GM23338 (cell line): ENCODE measurements around the gene RFFL. TPM values are rescaled to one million over a fixed set of nuclear protein-coding genes. Genes with fewer than 3 reads are reported as not detected.

Source experiments
- ATAC-seq: fragments of 200-7000 bp; cut with Tn5 transposase; 3 replicates; pipeline ENCODE4 v1.9.1; 2020
- DNase-seq: peaks from one replicate; pipeline ENCODE4 v3.0.0-alpha.2; 2015; ENCODE audit warnings: low spot score
- H2AFZ ChIP-seq: fragments of 200-600 bp; sonication (generic); 2 replicates; pipeline ENCODE4 v1.8.0; 2016; ENCODE audit warnings: antibody characterized with exemption, mild to moderate bottlenecking, moderate library complexity
- H3F3A ChIP-seq: fragments of 200-600 bp; sonication (generic); replicated peaks from 2 replicates; pipeline ENCODE4 v1.8.0; 2017; ENCODE audit warnings: antibody characterized with exemption, mixed run types, low read depth
- H3K27ac ChIP-seq: fragments of 200-600 bp; sonication (generic); 2 replicates; pipeline ENCODE4 v1.6.1; 2016; ENCODE audit warnings: low read depth
- H3K27me3 ChIP-seq: fragments of 200-600 bp; sonication (generic); 2 replicates; pipeline ENCODE4 v1.8.0; 2016; ENCODE audit warnings: mild to moderate bottlenecking, mixed run types, moderate library complexity; ENCODE audit not compliant: insufficient read depth
- H3K36me3 ChIP-seq: fragments of 200-600 bp; sonication (generic); 2 replicates; pipeline ENCODE4 v1.8.0; 2016; ENCODE audit warnings: mild to moderate bottlenecking; ENCODE audit not compliant: insufficient read depth
- H3K4me1 ChIP-seq: fragments of 200-600 bp; sonication (generic); 2 replicates; pipeline ENCODE4 v1.8.0; 2016; ENCODE audit warnings: mild to moderate bottlenecking, moderate library complexity; ENCODE audit not compliant: insufficient read depth
- H3K4me2 ChIP-seq: fragments of 200-600 bp; sonication (generic); 2 replicates; pipeline ENCODE4 v1.7.1; 2017; ENCODE audit warnings: mixed run types
- H3K4me3 ChIP-seq: fragments of 200-600 bp; sonication (generic); 2 replicates; pipeline ENCODE4 v1.6.1; 2016; ENCODE audit warnings: mixed run types
- H3K79me2 ChIP-seq: fragments of 200-600 bp; sonication (generic); replicated peaks from 2 replicates; pipeline ENCODE4 v1.8.0; 2017; ENCODE audit warnings: mild to moderate bottlenecking; ENCODE audit not compliant: insufficient read depth
- H3K9me2 ChIP-seq: fragments of 200-600 bp; sonication (generic); 2 replicates; pipeline ENCODE4 v1.8.0; 2017; ENCODE audit not compliant: insufficient read depth
- H4K20me1 ChIP-seq: fragments of 200-600 bp; sonication (generic); replicated peaks from 2 replicates; pipeline ENCODE4 v1.8.0; 2017; ENCODE audit warnings: mild to moderate bottlenecking; ENCODE audit not compliant: insufficient read depth
- H3K27ac Mint-ChIP-seq: 2 replicates; pipeline ENCODE4 v1.8.0; 2020; ENCODE audit warnings: inconsistent platforms, mild to moderate bottlenecking, moderate library complexity, mixed read lengths
- H3K27me3 Mint-ChIP-seq: 3 replicates; pipeline ENCODE4 v1.8.0; 2022; ENCODE audit warnings: low read depth, mild to moderate bottlenecking, moderate library complexity, mixed read lengths, inconsistent platforms; ENCODE audit not compliant: insufficient read depth, poor library complexity
- H3K36me3 Mint-ChIP-seq: 3 replicates; pipeline ENCODE4 v1.8.0; 2021; ENCODE audit warnings: low read depth, mild to moderate bottlenecking, inconsistent platforms, moderate library complexity, mixed read lengths
- H3K4me1 Mint-ChIP-seq: 3 replicates; pipeline ENCODE4 v1.8.0; 2020; ENCODE audit warnings: mild to moderate bottlenecking, inconsistent platforms, mixed read lengths
- H3K4me3 Mint-ChIP-seq: 3 replicates; pipeline ENCODE4 v1.8.0; 2021; ENCODE audit warnings: moderate library complexity, mild to moderate bottlenecking, inconsistent platforms, mixed read lengths
- H3K9me3 Mint-ChIP-seq: 3 replicates; pipeline ENCODE4 v1.8.0; 2020; ENCODE audit warnings: moderate library complexity, mild to moderate bottlenecking, inconsistent platforms, mixed read lengths
- CREB1 ChIP-seq: fragments of 250-450 bp; sonication (Bioruptor Pico); IDR thresholded peaks from 2 replicates; pipeline ENCODE4 v1.5.0; 2020; ENCODE audit warnings: low read depth, mild to moderate bottlenecking, moderate library complexity
- ETS1 ChIP-seq: IDR thresholded peaks from 2 replicates; pipeline ENCODE4 v1.6.1; 2016; ENCODE audit warnings: antibody characterized with exemption
- EZH2 ChIP-seq: fragments of 200-600 bp; sonication (generic); IDR thresholded peaks from one replicate; pipeline ENCODE4 v1.8.0; 2017; ENCODE audit warnings: antibody characterized with exemption, mild to moderate bottlenecking, low read depth; ENCODE audit not compliant: unreplicated experiment
- EZH2phosphoT487 ChIP-seq: fragments of 200-600 bp; sonication (generic); IDR thresholded peaks from one replicate; pipeline ENCODE4 v1.8.1; 2018; ENCODE audit warnings: antibody characterized with exemption; ENCODE audit not compliant: unreplicated experiment
- JUNB ChIP-seq: IDR thresholded peaks from one replicate; pipeline ENCODE4 v1.6.1; 2016; ENCODE audit warnings: antibody characterized with exemption; ENCODE audit not compliant: unreplicated experiment
- NANOG ChIP-seq: IDR thresholded peaks from 2 replicates; pipeline ENCODE4 v1.6.1; 2016; ENCODE audit warnings: antibody characterized with exemption, borderline replicate concordance
- POLR2AphosphoS5 ChIP-seq: IDR thresholded peaks from 2 replicates; pipeline ENCODE4 v1.6.1; 2016; ENCODE audit warnings: antibody characterized with exemption, low read depth
- REST ChIP-seq: IDR thresholded peaks from one replicate; pipeline ENCODE4 v1.6.1; 2018; ENCODE audit warnings: antibody characterized with exemption; ENCODE audit not compliant: unreplicated experiment
- STAT1 ChIP-seq: IDR thresholded peaks from one replicate; pipeline ENCODE4 v1.6.1; 2016; ENCODE audit warnings: antibody characterized with exemption; ENCODE audit not compliant: unreplicated experiment
- ZNF114 ChIP-seq: fragments of 250-450 bp; sonication (Bioruptor Pico); IDR thresholded peaks from 2 replicates; pipeline ENCODE4 v1.5.0; 2020; ENCODE audit warnings: mild to moderate bottlenecking, moderate library complexity
- ZNF331 ChIP-seq: fragments of 250-450 bp; sonication (Bioruptor Pico); IDR thresholded peaks from 2 replicates; pipeline ENCODE4 v1.5.0; 2020; ENCODE audit warnings: low read depth, mild to moderate bottlenecking, moderate library complexity
- polyA plus RNA-seq: library from polyadenylated mRNA; unstranded; fragments of >200 nt; fragmentation: Nextera tagmentation; extraction: Ambion mirVana; gene quantifications from 2 replicates; pipeline ENCODE4 v1.2.1, GENCODE V29; 2016
- total RNA-seq: library from RNA; depleted of rRNA; stranded (reverse); fragments of >200 nt; shearing (Covaris generic); gene quantifications from 2 replicates; pipeline ENCODE4 v1.2.3, GENCODE V29; 2014
- TF ChIP-seq, protein P1 (sequence below): fragments of 250-450 bp; sonication (Bioruptor Pico); IDR thresholded peaks from 2 replicates; pipeline ENCODE4 v1.5.0; 2020; ENCODE audit warnings: mild to moderate bottlenecking, moderate library complexity
- TF ChIP-seq, protein P2 (sequence below), 2 experiments: fragments of 200-600 bp in 1 of 2; sonication (generic) in 1 of 2; conservative IDR thresholded peaks; 2 replicates each; pipeline versions ENCODE4 v1.5.1 to v1.6.1; 2016 to 2017; ENCODE audit warnings: antibody characterized with exemption in 2 of 2, low read depth in 2 of 2, mild to moderate bottlenecking in 2 of 2, moderate library complexity in 1 of 2

The RFFL gene
- total and polyA plus RNA-seq, 2 experiments from 2014 or later = 4.1 to 22.2 TPM

DNA sequence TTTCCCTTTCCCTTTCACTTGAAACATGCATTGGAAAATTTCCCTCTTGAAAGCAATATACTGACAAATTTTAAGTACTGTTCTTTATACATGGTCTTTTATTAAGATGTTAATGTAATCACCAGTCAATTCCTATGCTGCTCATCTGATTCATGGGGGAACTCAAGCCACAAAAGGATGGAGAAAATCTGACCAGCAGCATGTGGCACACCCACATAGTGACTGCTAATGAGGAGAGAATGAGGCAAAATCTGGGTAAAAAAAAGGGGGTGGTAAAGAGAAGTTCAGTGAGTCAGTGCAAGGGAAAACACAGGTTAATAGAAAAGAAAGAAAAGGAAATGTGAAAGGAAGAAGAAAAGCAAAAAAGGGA lies 11.3 kb downstream of the RFFL start:
- TF ChIP-seq EZH2 (no peak), ZNF331 (no peak), JUNB (no peak), POLR2AphosphoS5 (no peak), STAT1 (no peak), REST (no peak), CREB1 (no peak), ETS1 (no peak), ZNF114 (no peak), EZH2phosphoT487 (no peak), NANOG (no peak)
- TF ChIP-seq, protein P1, sequence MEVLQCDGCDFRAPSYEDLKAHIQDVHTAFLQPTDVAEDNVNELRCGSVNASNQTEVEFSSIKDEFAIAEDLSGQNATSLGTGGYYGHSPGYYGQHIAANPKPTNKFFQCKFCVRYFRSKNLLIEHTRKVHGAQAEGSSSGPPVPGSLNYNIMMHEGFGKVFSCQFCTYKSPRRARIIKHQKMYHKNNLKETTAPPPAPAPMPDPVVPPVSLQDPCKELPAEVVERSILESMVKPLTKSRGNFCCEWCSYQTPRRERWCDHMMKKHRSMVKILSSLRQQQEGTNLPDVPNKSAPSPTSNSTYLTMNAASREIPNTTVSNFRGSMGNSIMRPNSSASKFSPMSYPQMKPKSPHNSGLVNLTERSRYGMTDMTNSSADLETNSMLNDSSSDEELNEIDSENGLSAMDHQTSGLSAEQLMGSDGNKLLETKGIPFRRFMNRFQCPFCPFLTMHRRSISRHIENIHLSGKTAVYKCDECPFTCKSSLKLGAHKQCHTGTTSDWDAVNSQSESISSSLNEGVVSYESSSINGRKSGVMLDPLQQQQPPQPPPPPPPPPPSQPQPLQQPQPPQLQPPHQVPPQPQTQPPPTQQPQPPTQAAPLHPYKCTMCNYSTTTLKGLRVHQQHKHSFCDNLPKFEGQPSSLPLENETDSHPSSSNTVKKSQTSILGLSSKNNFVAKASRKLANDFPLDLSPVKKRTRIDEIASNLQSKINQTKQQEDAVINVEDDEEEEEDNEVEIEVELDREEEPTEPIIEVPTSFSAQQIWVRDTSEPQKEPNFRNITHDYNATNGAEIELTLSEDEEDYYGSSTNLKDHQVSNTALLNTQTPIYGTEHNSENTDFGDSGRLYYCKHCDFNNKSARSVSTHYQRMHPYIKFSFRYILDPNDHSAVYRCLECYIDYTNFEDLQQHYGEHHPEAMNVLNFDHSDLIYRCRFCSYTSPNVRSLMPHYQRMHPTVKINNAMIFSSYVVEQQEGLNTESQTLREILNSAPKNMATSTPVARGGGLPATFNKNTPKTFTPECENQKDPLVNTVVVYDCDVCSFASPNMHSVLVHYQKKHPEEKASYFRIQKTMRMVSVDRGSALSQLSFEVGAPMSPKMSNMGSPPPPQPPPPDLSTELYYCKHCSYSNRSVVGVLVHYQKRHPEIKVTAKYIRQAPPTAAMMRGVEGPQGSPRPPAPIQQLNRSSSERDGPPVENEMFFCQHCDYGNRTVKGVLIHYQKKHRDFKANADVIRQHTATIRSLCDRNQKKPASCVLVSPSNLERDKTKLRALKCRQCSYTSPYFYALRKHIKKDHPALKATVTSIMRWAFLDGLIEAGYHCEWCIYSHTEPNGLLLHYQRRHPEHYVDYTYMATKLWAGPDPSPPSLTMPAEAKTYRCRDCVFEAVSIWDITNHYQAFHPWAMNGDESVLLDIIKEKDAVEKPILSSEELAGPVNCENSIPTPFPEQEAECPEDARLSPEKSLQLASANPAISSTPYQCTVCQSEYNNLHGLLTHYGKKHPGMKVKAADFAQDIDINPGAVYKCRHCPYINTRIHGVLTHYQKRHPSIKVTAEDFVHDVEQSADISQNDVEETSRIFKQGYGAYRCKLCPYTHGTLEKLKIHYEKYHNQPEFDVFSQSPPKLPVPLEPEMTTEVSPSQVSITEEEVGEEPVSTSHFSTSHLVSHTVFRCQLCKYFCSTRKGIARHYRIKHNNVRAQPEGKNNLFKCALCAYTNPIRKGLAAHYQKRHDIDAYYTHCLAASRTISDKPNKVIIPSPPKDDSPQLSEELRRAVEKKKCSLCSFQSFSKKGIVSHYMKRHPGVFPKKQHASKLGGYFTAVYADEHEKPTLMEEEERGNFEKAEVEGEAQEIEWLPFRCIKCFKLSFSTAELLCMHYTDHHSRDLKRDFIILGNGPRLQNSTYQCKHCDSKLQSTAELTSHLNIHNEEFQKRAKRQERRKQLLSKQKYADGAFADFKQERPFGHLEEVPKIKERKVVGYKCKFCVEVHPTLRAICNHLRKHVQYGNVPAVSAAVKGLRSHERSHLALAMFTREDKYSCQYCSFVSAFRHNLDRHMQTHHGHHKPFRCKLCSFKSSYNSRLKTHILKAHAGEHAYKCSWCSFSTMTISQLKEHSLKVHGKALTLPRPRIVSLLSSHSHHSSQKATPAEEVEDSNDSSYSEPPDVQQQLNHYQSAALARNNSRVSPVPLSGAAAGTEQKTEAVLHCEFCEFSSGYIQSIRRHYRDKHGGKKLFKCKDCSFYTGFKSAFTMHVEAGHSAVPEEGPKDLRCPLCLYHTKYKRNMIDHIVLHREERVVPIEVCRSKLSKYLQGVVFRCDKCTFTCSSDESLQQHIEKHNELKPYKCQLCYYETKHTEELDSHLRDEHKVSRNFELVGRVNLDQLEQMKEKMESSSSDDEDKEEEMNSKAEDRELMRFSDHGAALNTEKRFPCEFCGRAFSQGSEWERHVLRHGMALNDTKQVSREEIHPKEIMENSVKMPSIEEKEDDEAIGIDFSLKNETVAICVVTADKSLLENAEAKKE = no peak
- TF ChIP-seq, protein P2, sequence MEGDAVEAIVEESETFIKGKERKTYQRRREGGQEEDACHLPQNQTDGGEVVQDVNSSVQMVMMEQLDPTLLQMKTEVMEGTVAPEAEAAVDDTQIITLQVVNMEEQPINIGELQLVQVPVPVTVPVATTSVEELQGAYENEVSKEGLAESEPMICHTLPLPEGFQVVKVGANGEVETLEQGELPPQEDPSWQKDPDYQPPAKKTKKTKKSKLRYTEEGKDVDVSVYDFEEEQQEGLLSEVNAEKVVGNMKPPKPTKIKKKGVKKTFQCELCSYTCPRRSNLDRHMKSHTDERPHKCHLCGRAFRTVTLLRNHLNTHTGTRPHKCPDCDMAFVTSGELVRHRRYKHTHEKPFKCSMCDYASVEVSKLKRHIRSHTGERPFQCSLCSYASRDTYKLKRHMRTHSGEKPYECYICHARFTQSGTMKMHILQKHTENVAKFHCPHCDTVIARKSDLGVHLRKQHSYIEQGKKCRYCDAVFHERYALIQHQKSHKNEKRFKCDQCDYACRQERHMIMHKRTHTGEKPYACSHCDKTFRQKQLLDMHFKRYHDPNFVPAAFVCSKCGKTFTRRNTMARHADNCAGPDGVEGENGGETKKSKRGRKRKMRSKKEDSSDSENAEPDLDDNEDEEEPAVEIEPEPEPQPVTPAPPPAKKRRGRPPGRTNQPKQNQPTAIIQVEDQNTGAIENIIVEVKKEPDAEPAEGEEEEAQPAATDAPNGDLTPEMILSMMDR (conservative IDR thresholded peaks at IDR 0.05; ENCODE audit: low read depth in 2 of 2) = no peak
- Mint-ChIP-seq H3K4me1 (peaks cover 24% of the 10 kb centered on the region), H3K36me3 (0 out of 3 replicates have a peak, but pooled peaks cover 3% of the 10 kb centered on the region), H3K27me3 (no peaks in the 10 kb centered on the region), H3K4me3 (no peak overlapping the region), H3K27ac (no peak overlapping the region), H3K9me3 (no peaks in the 10 kb centered on the region)
- DNase-seq (no peak), ATAC-seq (no peak)
- Histone ChIP-seq H3K27me3 (no peaks in the 10 kb centered on the region), H4K20me1 (no peaks in the 10 kb centered on the region; the same call in 1 of the 2 replicates), H3K4me1 (peaks cover 6% of the 10 kb centered on the region), H2AFZ (no peak overlapping the region), H3K4me2 (no peak overlapping the region), H3K9me2 (no peaks in the 10 kb centered on the region), H3K36me3 (no peaks in the 10 kb centered on the region; the same call in 1 of the 2 replicates), H3F3A (0 out of 2 replicates have a peak, but pooled peaks cover 3% of the 10 kb centered on the region), H3K27ac (no peak overlapping the region), H3K4me3 (no peak overlapping the region), H3K79me2 (no peaks in the 10 kb centered on the region)
